IMR-90 (cell line): ENCODE results near the gene POLR1C.

Experiments
- CHD1 ChIP-seq: IDR thresholded peaks from 2 replicates; pipeline ENCODE4 v1.6.1; 2012; ENCODE audit warnings: low read depth, low read length, improper control_type of control experiment
- CTCF ChIP-seq: conservative IDR thresholded peaks from 2 replicates; pipeline ENCODE4 v1.5.1; 2012; ENCODE audit warnings: mild to moderate bottlenecking, low read depth, low read length, improper control_type of control experiment
- FOS ChIP-seq: fragments of 150-350 bp; IDR thresholded peaks from 2 replicates; pipeline ENCODE4 v1.6.1; 2016; ENCODE audit warnings: low read depth, low read length
- MAFK ChIP-seq: IDR thresholded peaks from 2 replicates; pipeline ENCODE4 v1.6.1; 2012; ENCODE audit warnings: low read depth, low read length, improper control_type of control experiment
- MAZ ChIP-seq: IDR thresholded peaks from 2 replicates; pipeline ENCODE4 v1.6.1; 2012; ENCODE audit warnings: low read depth, mild to moderate bottlenecking, low read length, improper control_type of control experiment, moderate library complexity, borderline replicate concordance
- MXI1 ChIP-seq: IDR thresholded peaks from 2 replicates; pipeline ENCODE4 v1.6.1; 2012; ENCODE audit warnings: low read depth, mild to moderate bottlenecking, low read length, moderate library complexity, borderline replicate concordance
- POLR2A ChIP-seq: IDR thresholded peaks from 2 replicates; pipeline ENCODE4 v1.6.1; 2012; ENCODE audit warnings: mild to moderate bottlenecking, low read depth, low read length
- RAD21 ChIP-seq: IDR thresholded peaks from 2 replicates; pipeline ENCODE4 v1.6.1; 2012; ENCODE audit warnings: low read length, improper control_type of control experiment
- SMC3 ChIP-seq: fragments of 150-350 bp; IDR thresholded peaks from 2 replicates; pipeline ENCODE4 v1.6.1; 2016; ENCODE audit warnings: low read depth, mild to moderate bottlenecking, antibody characterized with exemption, low read length, moderate library complexity
- TF ChIP-seq, protein P1 (sequence below): fragments of 150-350 bp; IDR thresholded peaks from 2 replicates; pipeline ENCODE4 v1.6.1; 2016; ENCODE audit warnings: low read depth, mild to moderate bottlenecking, low read length, moderate library complexity, borderline replicate concordance
- TF ChIP-seq, protein P2 (sequence below): fragments of 150-350 bp; IDR thresholded peaks from 2 replicates; pipeline ENCODE4 v1.6.1; 2017; ENCODE audit warnings: mild to moderate bottlenecking, antibody characterized with exemption, low read length, low read depth

DNA sequence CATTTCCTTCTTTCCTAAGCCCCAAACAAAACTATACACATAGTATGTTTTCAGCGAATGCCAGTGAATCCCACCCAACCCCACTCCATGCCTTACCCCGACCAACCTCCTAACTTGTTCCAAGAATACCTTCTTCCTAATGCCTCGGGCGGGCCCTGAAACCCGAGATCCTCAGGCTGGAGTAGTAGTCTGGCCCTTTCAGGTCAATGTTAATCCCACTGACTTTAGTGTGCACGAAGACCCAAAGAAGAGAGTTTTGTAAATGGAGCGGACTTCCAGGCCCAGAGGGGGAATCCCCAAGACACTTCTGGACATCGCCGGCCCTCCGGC lies 557 bp upstream of the POLR1C start:
- TF ChIP-seq CTCF: no peak
- TF ChIP-seq POLR2A: no peak
- no peak for TF ChIP-seq SMC3
- TF ChIP-seq FOS: no peak
- no peak for TF ChIP-seq RAD21
- TF ChIP-seq CHD1: no peak
- TF ChIP-seq MXI1: no peak
- TF ChIP-seq, protein P1, sequence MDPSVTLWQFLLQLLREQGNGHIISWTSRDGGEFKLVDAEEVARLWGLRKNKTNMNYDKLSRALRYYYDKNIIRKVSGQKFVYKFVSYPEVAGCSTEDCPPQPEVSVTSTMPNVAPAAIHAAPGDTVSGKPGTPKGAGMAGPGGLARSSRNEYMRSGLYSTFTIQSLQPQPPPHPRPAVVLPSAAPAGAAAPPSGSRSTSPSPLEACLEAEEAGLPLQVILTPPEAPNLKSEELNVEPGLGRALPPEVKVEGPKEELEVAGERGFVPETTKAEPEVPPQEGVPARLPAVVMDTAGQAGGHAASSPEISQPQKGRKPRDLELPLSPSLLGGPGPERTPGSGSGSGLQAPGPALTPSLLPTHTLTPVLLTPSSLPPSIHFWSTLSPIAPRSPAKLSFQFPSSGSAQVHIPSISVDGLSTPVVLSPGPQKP: no peak
- TF ChIP-seq MAFK: no peak
- TF ChIP-seq MAZ: no peak
- TF ChIP-seq, protein P2, sequence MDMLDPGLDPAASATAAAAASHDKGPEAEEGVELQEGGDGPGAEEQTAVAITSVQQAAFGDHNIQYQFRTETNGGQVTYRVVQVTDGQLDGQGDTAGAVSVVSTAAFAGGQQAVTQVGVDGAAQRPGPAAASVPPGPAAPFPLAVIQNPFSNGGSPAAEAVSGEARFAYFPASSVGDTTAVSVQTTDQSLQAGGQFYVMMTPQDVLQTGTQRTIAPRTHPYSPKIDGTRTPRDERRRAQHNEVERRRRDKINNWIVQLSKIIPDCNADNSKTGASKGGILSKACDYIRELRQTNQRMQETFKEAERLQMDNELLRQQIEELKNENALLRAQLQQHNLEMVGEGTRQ: no peak
